ENCODE measurements around the gene BBS9. TPM values are rescaled to one million over a fixed set of nuclear protein-coding genes. Genes with fewer than 3 reads are reported as not detected.

Gene BBS9
- total and polyA plus RNA-seq, 12 donors, result 4.1 to 44.0 (median 10.0) TPM

GRCh38 chr7:33504266-33504665 lies 374.9 kb downstream of the BBS9 start:
- intact Hi-C loops (cut with DNase I), result no loop called here
- H3K27ac ChIP-seq, result no peak overlapping the region
- H3K36me3 ChIP-seq, result peaks cover 0 to 12% (median 0%) of the 10 kb centered on the region in 9 donors
- ATAC-seq, result no peak
- 96 to 97% methylated on average over 6 of the region's 6 CpGs for WGBS, 2 donors
- no peak for TF ChIP-seq CTCF (IDR thresholded peaks at IDR 0.05)
- DNase-seq, result no peak
- H3K4me3 ChIP-seq, result no peak overlapping the region
- H3K9me3 ChIP-seq, result no peaks in the 10 kb centered on the region
- H3K27me3 ChIP-seq, result no peaks in the 10 kb centered on the region
- peaks cover 0 to 12% (median 4%) of the 10 kb centered on the region in 9 donors for H3K4me1 ChIP-seq

- Histone ChIP-seq H3K4me3 (no peak overlapping the region), H3K27me3 (no peaks in the 10 kb centered on the region), H3K36me3 (peaks cover 0 to 12% (median 0%) of the 10 kb centered on the region in 9 donors), H3K27ac (no peak overlapping the region), H3K9me3 (no peaks in the 10 kb centered on the region), H3K4me1 (no peaks in the 10 kb centered on the region)
- DNase-seq, result no peak
- no peak for TF ChIP-seq CTCF (IDR thresholded peaks at IDR 0.05)
- 80 to 87% methylated on average over 3 of the region's 3 CpGs for WGBS, 2 donors
- intact Hi-C loops (cut with DNase I), result no loop called here
- no peak for ATAC-seq
Observed at GRCh38 chr7:33509206-33509605, 379.8 kb downstream of the BBS9 start.

- TF ChIP-seq CTCF (IDR thresholded peaks at IDR 0.05), result no peak
- DNase-seq, result no peak
- Histone ChIP-seq H3K27ac (no peak overlapping the region), H3K27me3 (no peaks in the 10 kb centered on the region), H3K9me3 (no peaks in the 10 kb centered on the region), H3K4me3 (no peak overlapping the region), H3K4me1 (no peaks in the 10 kb centered on the region), H3K36me3 (peaks cover 0 to 12% (median 0%) of the 10 kb centered on the region in 9 donors)
- WGBS, 2 donors, result 59 to 64% methylated on average over 3 of the region's 3 CpGs
- ATAC-seq, result no peak
- intact Hi-C loops (cut with DNase I), result no loop called here
Observed at GRCh38 chr7:33511778-33512177, 382.4 kb downstream of the BBS9 start.

- no peaks in the 10 kb centered on the region for H3K27me3 ChIP-seq
- no peak for DNase-seq
- H3K4me1 ChIP-seq, result no peaks in the 10 kb centered on the region
- intact Hi-C loops (cut with DNase I), result no loop called here
- 72 to 86% methylated on average over 1 of the region's 1 CpG for WGBS, 2 donors
- TF ChIP-seq CTCF (IDR thresholded peaks at IDR 0.05), result no peak
- H3K4me3 ChIP-seq, result no peak overlapping the region
- ATAC-seq, result no peak
- no peaks in the 10 kb centered on the region for H3K36me3 ChIP-seq
- no peak overlapping the region for H3K27ac ChIP-seq
- H3K9me3 ChIP-seq, result no peaks in the 10 kb centered on the region
Observed at GRCh38 chr7:33516568-33516967, 387.2 kb downstream of the BBS9 start.

Measured in heart right ventricle (tissue), 16 donors.